Smooth muscle cell of the pulmonary artery (primary cell): ENCODE results near the gene BCL7B. TPM values are rescaled to one million over a fixed set of nuclear protein-coding genes. Genes with fewer than 3 reads are reported as not detected.

Source experiments
- total RNA-seq: library from RNA; depleted of rRNA; stranded (reverse); fragments of >200 nt; gene quantifications from 2 replicates; pipeline ENCODE4 v1.2.3, GENCODE V29; 2014

The BCL7B gene
- 24.0 and 24.9 TPM in 2 replicates for total RNA-seq

GRCh38 chr7:73557397-73558257 is at the start of gene BCL7B:
Gene BCL7B, minus strand, starts transcription at chr7:73557690. Its CDS starts 112 bp downstream, at chr7:73557578.

GRCh38 chr7:73578342-73579128 is 21.0 kb upstream of the BCL7B start, which contains the start of gene TBL2:
Gene TBL2, minus strand, starts transcription at chr7:73578579. Its CDS starts 30 bp downstream, at chr7:73578549.

GRCh38 chr7:73522105-73522872 is 35.2 kb downstream of the BCL7B start, which contains the start of gene BAZ1B:
Gene BAZ1B, minus strand, starts transcription at chr7:73522293. Its CDS starts 360 bp downstream, at chr7:73521933.

Other genes starting within 250 kb of the BCL7B start
- 8.1 and 13.0 TPM in 2 replicates for gene NSUN5, start 248.9 kb downstream of the BCL7B start, total RNA-seq
- gene TRIM50, start 229.6 kb downstream of the BCL7B start, total RNA-seq: not detected in 2 replicates
- gene FKBP6, start 229.5 kb downstream of the BCL7B start, total RNA-seq: not detected in 2 replicates
- 0.65 and 1.6 TPM in 2 replicates for gene FZD9, start 123.9 kb downstream of the BCL7B start, total RNA-seq
- 47.4 and 52.7 TPM in 2 replicates for gene BAZ1B, start 35.4 kb downstream of the BCL7B start, total RNA-seq
- 102 and 150 TPM in 2 replicates for gene TBL2, start 20.9 kb upstream of the BCL7B start, total RNA-seq
- 0.03 and 0.39 TPM in 2 replicates for gene MLXIPL, start 66.8 kb upstream of the BCL7B start, total RNA-seq
- 4.1 and 5.7 TPM in 2 replicates for gene VPS37D, start 110.1 kb upstream of the BCL7B start, total RNA-seq
- 3.0 and 3.5 TPM in 2 replicates for gene DNAJC30, start 125.8 kb upstream of the BCL7B start, total RNA-seq
- 37.6 and 43.0 TPM in 2 replicates for gene BUD23, start 125.9 kb upstream of the BCL7B start, total RNA-seq
- 23.0 and 40.8 TPM in 2 replicates for gene STX1A, start 162.0 kb upstream of the BCL7B start, total RNA-seq
- gene ABHD11, start 181.1 kb upstream of the BCL7B start, total RNA-seq: 6.5 and 7.5 TPM in 2 replicates
- gene CLDN3, start 212.6 kb upstream of the BCL7B start, total RNA-seq: not detected in 2 replicates